SKM-1 (cell line): ENCODE results near the gene PLD5.
"Not testable (repeated sequence)": the region's sequence is repeated elsewhere in the genome, so short reads cannot be mapped to it uniquely, and the experiment has no call there.

Experiments used
- DNase-seq: peaks from one replicate; lab custom pipeline; 2025; ENCODE audit not compliant: unreplicated experiment; lab: John Stamatoyannopoulos, UW

The PLD5 gene

GRCh38 chr1:242065813-242066212 is 458.7 kb downstream of the PLD5 start:
- no peak for DNase-seq

- no peak for DNase-seq
Observed at GRCh38 chr1:242062271-242062670, 462.2 kb downstream of the PLD5 start.

DNA sequence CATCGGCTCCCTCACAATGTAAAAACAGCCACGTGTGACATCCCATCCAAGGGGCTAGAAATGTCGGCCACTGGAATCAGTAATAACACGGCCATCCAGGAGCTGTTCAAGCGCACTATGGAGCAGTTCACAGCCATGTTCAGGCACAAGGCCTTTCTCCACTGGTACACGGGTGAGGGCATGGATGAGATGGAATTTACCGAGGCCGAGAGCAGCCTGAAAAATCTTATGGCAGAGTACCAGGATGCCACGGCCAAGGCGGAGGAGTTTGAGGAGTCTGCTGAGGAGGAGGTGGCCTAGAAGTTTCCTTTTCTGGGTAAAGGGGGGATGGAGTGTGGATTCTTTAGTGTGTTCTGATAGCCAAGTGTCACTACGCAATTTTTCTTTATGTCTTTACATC is 464.5 kb downstream of the PLD5 start:
- DNase-seq = no peak

DNA sequence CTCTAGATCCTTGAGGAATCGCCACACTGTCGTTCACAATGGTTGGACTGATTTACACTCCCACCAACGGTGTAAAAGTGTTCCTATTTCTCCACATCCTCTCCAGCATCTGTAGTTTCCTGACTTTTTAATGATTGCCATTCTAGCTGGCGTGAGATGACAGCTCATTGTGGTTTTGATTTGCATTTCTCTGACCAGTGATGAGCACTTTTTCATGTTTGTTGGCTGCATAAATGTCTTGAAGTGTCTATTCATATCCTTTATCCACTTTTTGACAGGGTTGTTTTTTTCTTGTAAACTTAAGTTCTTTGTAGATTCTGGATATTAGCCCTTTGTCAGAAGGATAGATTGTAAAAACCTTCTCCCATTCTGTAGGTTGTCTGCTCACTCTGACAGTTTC is 465.9 kb downstream of the PLD5 start:
- DNase-seq = not testable (repeated sequence)

DNA sequence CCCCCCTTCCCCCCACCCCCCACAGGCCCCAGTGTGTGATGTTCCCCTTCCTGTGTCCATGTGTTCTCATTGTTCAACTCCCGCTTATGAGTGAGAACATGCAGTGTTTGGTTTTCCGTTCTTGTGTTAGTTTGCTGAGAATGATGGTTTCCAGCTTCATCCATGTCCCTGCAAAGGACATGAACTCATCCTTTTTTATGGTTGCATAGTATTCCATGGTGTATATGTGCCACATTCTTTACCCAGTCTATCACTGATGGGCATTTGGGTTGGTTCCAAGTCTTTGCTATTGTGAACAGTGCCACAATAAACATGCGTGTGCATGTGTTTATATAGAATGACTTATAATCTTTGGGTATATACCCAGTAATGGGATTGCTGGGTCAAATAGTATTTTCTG is 466.3 kb downstream of the PLD5 start:
- not testable (repeated sequence) for DNase-seq

GRCh38 chr1:242057745-242058115 is 466.8 kb downstream of the PLD5 start:
- no peak for DNase-seq

- DNase-seq = no peak
Observed at GRCh38 chr1:242056988-242057744, 467.3 kb downstream of the PLD5 start.

DNA sequence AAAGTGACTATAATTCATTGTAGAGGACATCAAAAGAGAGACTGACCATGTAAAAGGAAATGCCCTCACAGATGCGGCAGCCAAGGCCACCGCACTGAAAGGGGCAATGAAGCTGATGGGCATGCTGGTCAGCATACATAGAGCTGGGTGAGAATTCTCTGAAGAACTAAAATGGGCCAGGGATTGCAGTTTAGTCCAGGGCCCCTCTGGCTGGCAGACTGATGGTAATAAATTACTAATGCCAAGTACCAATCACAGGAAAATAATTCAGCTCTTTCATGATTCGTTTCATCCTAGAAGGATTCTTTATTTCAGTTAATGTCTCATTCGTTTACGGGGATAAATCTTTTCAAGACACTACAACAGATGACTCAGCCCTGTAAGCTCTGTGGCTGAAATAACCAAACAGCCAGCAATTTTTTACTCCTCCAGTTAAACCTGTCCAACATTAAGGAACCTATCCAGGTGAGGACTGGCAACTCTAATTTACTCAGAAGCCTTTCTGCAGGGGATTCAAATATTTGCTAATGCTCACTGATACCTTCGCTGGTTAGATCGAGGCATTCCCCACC is 468.7 kb downstream of the PLD5 start:
- no peak for DNase-seq

DNA sequence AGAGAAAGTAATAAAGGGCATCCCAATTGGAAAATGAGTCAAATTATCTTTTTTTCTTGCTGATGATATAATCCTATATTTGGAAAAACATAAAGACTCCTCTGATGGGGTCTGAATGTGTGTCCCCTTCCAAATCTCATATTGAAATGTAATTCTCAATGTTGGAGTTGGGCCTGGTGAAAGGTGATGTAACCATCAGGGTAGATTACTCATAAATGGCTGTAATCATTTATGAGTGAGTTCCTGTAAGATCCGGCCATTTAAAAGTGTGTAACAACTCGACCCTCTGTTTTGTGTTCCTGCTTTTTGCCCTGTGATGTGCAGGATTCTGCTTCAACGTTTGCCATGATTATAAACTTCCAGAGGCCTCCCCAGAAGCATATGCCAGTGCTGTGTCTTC is 481.3 kb downstream of the PLD5 start:
- no peak for DNase-seq

GRCh38 chr1:242034392-242034791 is 490.1 kb downstream of the PLD5 start:
- DNase-seq = no peak

GRCh38 chr1:242033447-242033846 is 491.1 kb downstream of the PLD5 start:
- DNase-seq = no peak
